NCI-H1092 treated with DMSO at 0.1 percent for 48 hours (cell line): ENCODE results near the gene YIPF2.
"Not testable (repeated sequence)": the region's sequence is repeated elsewhere in the genome, so short reads cannot be mapped to it uniquely, and the experiment has no call there.

Source experiments
- DNase-seq: peaks from one replicate; lab custom pipeline; 2025; lab: John Stamatoyannopoulos, UW

Gene YIPF2

DNA sequence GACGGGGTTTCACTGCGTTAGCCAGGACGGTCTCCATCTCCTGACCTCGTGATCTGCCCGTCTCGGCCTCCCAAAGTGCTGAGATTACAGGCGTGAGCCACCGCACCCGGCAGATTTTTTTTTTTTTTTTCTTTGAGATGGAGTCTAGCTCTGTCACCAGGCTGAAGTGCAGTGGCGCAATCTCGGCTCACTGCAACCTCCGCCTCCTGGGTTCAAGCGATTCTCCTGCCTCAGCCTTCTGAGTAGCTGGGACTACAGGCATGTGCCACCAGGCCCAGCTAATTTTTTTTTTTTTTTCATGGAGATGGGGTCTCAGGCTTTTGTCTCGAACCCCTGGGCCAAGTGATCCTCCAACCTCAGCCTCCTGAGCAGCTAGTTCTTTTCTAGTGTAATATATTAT lies 13.2 kb upstream of the YIPF2 start:
- not testable (repeated sequence) for DNase-seq

DNA sequence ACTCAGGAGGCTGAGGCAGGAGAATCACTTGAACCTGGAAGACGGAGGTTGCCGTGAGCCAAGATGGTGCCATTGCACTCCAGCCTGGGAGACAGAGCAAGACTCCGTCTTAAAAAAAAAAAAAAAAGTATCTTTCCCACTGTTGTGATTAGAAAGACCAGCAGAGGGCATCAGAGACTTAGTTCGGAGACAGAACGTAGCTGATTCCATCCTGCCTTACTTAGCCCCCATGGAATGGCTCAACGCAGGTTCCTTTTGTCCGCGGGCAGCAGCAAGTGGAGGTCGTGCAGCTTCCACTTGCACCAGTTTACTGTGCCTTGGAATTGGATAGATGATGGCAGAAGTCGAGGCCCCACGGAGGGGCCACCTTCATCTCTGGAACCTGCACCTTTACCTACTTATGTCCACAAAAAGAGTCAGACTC lies 8.2 kb upstream of the YIPF2 start:
- DNase-seq = peak; percentile 84

DNA sequence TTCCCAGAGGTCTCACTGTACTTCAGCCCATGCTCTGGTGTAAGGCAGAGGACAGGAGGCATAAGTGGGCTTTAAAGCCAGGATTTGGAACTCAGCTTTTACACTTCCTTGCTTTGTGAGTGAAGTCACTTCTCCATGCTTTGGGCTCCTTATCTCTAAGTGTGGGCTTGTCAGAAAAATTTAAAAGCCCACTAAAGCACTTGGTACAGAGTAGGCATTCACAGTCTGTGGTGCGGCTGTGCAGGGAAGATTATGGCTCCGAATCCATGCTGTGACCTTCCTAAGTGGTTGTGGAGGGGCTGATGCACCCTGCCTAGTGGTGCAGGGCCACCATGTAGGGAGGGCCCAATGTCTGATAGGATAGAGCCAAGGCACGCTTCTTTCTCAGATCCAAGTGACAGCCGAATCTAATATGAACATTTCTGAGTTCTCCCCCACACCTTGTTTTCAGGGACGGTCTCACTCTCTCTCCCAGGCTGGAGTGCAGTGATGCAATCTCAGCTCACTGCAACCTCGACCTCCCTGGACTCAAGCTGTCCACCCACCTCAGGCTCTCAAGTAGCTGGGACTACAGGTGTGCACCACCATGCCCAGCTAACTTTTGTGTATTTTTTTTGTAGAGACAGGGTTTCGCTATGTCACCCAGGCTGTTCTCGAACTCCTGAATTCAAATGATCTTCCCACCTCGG lies 7.1 kb upstream of the YIPF2 start:
- no peak for DNase-seq

DNA sequence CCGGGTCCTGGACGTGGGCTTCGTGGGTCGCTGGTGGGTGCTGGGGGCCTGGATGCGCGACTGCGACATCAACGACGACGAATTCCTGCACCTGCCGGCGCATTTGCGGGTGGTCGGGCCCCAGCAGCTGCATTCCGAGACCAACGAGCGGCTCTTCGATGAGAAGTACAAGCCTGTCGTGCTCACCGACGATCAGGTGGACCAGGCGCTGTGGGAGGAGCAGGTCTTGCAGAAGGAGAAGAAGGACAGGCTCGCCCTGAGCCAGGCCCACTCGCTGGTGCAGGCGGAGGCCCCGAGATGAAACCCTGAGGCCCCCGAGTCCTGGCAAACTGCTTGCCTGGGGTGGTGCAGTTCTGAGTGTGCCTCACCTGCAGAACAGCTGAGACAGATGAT lies 959 bp upstream of the YIPF2 start:
- DNase-seq = no peak

DNA sequence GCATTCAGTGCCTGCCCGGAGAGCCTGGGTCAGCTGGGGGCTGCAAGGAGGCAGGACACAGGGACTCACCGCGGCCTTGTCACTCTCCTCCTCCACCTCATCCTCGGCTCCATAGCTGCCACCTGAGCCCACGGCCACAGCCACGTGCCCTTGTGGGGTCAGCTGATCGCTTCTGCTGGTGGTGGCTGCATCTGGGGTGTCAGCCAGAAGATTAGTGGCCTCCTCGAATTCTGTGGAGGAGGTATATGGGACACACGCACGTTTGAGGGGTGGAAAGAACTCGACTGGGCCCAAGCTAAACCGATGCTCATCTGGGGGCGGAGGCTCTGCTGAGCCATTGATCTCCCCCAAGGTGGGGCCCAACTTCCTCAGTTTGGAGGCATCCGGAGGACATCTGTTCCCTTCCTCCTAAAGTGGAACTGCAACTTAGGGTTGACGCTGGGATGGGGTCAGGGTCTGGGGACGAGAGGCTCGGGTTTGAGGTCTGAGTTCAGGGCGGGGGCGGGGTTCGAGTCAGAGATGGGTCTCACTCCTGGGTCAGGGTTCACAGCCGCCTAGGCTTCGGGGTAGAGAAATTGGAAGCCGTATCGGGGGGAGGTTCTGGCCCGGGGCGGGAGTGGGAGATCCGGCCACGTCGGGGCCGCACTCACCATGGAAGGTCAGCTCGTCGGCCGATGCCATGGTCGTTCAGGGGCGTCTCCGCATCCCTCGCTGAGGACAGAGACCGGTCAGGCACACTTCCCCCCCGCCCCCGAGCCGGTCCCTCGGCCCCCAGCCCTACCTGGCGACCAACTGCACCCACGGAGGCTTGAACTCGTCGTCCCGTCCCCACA lies 493 bp downstream of the YIPF2 start:
- DNase-seq = no peak

DNA sequence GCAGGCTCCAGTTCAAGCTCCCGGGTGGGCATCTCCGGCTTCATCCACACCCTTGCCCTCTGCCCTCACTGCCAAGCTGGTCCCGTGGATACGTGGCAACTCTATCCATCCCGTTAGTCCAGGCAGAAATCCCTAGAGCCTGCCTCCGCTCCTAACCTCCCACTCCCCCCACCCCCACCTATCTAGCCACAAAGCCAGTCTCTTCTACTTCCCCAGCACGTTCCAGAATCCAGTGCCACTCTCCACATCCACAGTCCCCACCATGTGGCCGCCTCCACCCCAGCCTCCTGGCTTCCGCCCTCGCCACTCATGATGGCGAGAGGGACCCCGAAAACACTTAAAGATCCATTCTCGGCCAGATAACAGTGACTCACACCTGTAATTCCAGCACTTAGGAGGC lies 3.8 kb downstream of the YIPF2 start:
- no peak for DNase-seq

DNA sequence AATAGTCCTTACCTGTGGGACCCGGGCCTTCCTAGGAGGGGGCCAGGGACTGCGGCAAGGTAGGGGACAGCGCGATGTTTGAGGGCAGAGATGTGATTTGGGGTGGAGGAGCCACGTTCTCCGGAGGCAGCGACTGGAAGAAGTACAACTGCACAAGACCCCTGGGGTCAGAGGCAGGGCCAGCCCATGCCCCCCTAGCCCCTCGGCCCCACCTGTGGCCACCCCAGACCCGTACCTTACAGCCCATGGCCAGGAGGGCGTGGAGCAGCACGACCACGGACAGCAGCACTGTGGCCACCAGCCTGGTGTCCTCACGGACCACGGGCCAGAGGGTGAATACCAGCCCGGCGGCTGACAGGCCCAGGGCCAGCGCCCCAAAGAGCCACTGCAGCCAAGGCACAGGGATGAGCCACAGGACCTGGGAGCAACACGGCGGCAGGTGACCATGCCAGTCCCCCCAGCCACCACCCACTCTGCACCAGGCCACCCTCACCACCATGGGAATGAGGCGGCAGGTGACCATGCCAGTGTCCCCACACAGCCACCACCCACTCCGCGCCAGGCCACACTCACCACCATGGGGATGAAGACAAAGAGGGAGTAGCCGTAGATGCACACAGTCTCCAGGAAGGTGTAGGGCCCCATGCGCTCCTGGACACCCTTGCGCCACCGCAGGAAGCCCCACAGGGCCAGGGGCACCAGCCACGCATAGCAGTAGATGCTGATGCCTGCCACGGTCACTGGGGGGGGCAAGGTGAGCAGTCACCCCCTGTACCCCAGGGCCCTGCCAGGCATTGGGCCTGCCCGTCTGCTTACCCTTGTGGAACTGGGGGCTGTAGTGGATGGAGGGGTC lies 5.0 kb downstream of the YIPF2 start:
- DNase-seq = no peak

DNA sequence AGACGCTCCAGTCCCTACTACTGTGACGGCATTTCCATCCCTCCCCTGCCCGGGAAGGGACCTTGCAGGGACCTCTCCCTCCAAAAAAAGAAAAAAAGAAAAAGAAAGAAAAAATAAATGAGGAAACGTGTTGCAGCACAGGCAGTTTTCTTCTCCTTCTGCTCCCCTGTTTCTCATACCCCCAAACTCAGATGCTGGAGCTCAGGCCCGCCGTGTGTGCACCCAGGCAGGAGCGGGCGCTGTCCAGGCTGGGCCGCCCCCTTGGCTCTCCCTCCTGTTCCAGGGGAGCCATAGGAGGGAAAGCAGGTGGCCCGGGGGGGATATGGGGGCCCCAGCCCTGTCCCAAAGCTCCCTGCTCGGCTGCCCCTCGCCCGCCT lies 5.8 kb downstream of the YIPF2 start:
- no peak for DNase-seq

DNA sequence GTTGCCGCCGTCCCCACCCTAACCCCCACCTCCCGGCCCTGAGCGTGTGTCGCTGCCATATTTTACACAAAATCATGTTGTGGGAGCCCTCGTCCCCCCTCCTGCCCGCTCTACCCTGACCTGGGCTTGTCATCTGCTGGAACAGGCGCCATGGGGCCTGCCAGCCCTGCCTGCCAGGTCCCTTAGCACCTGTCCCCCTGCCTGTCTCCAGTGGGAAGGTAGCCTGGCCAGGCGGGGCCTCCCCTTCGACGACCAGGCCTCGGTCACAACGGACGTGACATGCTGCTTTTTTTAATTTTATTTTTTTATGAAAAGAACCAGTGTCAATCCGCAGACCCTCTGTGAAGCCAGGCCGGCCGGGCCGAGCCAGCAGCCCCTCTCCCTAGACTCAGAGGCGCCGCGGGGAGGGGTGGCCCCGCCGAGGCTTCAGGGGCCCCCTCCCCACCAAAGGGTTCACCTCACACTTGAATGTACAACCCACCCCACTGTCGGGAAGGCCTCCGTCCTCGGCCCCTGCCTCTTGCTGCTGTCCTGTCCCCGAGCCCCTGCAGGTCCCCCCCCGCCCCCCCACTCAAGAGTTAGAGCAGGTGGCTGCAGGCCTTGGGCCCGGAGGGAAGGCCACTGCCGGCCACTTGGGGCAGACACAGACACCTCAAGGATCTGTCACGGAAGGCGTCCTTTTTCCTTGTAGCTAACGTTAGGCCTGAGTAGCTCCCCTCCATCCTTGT lies 6.4 kb downstream of the YIPF2 start:
- no peak for DNase-seq

DNA sequence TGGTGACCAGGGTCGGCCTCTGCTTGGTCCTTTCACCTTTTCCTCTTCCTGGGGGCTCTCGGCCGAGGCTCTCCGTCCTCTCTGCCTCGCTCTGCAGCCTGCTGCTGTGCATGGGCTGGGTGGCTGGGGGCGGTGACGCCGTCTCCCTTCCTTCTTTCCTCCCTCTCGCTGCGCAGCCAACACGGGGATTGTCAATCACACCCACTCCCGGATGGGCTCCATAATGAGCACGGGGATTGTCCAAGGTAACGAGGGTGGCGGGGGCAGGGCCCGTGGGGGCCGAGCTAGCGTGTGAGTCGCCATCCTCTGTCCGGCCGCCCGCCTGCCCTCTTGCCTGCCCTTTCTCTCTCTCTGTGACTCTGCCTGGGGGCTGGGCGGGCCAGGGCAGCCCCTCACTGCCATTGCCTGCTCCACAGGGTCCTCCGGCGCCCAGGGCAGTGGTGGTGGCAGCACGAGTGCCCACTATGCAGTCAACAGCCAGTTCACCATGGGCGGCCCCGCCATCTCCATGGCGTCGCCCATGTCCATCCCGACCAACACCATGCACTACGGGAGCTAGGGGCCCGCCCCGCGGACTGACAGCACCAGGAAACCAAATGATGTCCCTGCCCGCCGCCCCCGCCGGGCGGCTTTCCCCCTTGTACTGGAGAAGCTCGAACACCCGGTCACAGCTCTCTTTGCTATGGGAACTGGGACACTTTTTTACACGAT lies 7.1 kb downstream of the YIPF2 start:
- no peak for DNase-seq

DNA sequence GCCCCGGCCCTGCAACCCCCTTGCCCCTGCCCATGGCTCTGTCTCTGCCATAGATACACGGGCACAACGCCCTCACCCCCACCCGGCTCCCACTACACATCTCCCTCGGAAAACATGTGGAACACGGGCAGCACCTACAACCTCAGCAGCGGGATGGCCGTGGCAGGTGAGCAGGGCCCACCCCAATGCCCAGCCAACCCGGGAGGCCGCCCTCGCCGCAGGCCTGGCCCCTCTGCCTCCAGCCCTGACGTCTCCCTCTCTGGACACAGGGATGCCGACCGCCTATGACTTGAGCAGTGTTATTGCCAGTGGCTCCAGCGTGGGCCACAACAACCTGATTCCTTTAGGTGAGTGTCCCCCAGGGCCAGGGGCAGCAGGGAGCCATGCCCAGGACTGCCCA lies 7.7 kb downstream of the YIPF2 start:
- DNase-seq = no peak

DNA sequence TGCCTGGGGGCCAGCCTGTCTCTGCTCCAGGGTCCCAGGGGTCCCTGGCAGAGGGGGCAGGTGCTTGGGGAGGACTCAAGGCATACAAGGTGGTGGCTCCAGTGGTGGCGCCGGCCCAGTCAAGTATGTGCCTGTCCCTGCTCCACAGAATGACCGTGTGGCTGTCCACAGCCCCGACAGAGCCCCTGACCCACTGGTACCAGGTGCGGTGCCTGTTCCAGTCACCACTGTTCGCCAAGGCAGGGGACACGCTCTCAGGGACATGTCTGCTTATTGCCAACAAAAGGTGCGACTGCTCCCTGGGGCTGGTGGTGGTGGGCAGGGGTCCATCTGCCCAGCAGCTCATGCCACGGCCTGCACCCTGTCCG lies 8.2 kb downstream of the YIPF2 start:
- DNase-seq = no peak

DNA sequence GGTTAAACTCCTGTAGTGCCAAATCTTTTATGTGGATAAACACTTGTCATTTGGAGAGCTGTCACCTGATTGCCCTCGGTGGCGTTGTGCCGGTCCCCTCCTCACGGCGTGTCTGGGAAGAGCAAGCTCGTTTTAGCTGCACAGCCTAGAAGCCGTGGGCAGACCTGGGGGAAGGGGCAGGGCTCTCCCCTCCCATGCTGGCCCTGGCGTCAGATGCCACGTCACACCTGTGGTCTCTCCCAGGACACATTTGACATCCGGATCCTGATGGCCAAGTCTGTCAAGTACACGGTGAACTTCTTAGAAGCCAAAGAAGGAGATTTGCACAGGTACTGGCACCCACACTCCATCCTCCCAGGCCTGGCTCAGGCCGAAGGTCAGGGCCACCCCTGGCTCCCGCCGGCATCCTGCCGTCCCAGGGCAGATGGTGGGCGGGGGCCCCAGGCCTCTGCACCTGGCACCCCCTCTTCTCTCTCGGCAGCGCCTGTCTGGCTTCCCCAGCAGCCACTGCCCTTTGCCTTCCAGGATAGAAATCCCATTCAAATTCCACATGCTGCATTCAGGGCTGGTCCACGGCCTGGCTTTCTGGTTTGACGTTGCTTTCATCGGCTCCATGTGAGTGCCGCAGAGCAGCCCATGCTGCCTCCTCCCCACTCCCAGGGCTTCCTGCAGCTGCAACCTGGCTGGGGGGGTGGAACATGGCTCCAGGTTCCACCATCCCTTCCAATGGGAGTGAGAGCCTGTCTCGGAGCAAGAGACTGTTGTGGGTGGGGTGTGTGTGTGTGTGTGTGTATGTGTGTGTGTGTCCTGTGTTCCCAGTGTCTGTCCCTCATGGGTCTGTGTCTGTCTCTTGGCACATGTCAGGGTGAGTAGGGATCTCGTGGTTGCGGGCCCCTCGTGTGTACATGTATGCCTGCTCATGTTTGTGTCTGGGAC lies 8.8 kb downstream of the YIPF2 start:
- no peak for DNase-seq

DNA sequence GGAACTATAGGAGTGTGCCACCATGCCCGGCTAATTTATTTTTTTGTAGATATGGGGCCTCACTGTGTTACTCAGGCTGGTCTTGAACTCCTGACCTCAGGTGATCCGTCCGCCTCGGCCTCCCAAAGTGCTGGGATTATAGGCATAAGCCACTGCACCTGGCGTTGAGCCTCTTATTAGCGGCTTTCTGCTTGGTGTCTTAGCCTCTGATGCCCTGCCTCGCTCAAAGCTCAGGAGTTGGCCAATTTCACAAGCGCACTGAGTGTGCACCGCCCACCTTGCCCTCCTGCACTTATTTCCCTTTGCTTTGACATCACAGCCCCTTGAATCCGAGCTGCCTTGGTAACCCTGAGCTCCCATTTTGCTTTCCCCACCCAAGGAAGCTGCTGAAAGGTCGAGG lies 10.1 kb downstream of the YIPF2 start:
- no peak for DNase-seq

DNA sequence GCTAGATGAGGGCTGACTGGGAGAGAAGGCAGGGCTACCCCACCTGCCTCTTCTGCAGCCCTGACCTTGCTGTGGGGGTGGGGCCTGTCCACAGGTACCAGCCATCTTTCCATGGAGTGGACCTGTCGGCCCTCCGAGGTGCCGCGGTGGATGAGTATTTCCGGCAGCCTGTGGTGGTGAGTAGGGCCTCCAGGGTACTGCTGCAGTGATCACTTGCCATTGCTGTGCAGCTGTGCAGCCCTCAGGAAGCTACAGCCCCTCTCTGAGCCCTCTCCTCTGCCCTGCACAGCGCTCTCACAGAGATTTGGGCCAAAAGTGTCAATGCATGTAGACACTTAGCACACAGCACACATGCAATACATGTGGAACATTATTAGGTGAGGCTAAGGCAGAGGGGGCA lies 11.8 kb downstream of the YIPF2 start:
- DNase-seq = no peak

DNA sequence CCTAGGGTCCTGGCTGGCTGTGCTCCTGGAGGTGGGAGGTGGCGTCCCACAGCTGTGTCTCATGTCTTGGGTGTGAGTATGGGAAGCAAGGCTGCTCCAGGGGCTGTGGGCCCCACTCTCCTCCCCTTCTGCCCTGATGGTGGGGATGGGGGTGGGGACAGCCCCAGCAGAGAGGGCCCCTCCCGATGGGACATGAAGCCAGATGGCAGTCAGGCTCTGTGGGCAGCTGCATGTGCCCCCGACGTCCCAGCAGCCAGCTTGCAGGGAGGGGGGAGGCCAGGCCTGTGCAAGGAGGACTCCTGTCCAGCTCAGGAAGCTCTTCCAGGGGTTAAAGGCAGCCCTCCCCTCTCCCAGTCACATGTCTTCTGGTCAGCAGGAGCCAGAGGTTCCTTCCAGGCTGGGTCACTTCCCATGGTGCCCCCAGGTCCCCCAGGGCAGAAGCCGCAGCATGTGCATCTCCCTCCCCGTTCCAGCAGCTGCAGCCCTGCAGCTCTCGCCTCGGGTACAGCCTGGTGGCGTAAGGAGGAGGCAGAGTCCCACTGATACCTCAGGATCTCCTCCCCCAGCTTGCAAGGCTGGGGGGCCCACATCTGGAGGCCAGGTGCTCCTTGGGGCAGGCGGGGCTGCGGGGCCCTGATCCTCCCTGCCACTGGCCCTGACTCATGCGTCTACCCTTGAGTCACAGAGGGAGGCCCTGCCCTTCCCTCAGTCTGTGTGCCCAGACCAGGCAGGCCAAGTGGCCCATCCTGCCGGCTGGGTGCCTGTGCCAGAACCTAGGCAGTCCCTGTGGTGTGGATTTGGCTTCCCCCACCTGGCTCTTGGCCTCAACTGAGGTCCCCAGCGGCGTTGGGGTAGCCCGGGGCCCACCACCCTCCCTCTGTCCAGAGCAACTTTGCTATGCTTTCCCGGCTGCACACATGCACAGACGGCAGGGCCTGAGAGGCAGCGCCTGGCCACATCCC lies 13.0 kb downstream of the YIPF2 start:
- DNase-seq = no peak

DNA sequence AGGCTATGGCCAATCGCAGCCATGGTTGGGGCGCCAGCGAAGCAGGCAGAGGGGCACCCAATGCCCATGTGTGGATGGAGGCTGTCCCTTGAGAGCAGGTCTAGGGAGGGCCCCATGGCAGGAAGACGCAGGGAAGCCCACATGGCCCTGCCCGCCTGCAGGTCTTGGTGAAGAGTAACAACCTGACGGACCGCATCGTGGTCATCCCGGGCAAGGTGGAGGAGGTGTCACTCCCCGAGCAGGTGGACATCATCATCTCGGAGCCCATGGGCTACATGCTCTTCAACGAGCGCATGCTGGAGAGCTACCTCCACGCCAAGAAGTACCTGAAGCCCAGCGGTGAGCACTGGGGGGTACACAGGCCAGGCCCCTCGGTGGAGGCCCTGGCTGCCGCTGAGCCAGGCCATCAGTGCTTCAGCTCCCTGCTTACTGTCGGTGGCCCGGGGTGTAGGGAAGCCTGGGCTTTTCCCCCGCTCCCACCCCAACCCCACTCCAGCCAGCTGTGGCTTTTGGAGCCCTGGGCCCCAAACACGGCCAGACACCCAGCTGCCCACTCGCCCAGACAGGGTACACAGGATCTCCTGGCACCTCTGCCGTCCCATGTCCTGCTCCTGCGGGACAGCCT lies 14.6 kb downstream of the YIPF2 start:
- DNase-seq = no peak

DNA sequence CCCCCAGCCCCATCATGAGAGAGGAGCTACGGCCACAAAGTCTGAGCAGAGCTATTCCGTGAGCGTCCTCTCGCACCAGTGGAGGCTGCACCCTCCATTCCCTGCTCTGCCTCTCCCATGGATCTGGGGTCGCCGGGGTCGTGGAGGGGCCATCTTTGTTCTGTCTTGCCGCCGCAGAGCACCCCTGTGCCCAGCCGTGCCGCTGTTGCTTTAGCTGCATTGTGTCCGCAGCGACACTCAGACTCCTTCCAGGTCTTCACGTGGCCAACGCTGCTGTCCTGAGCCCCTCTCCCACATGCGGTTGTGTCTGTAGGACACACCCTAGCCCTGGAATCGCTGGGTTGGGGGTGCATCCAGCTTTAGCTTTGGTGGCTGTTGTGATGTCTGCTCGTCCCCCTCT lies 15.8 kb downstream of the YIPF2 start:
- DNase-seq = no peak
